WI38 (cell line): ENCODE results near the gene PCLO.

ENCODE experiments used
- H3K4me3 ChIP-seq: 2 replicates; pipeline ENCODE4 v1.5.1; 2011; ENCODE audit warnings: low read depth, mild to moderate bottlenecking, control low read depth, low read length
- TF ChIP-seq, protein P1 (sequence below): IDR thresholded peaks from 2 replicates; pipeline ENCODE4 v1.5.1; 2012; ENCODE audit warnings: low read depth, mild to moderate bottlenecking, control low read depth, low read length

PCLO gene

DNA sequence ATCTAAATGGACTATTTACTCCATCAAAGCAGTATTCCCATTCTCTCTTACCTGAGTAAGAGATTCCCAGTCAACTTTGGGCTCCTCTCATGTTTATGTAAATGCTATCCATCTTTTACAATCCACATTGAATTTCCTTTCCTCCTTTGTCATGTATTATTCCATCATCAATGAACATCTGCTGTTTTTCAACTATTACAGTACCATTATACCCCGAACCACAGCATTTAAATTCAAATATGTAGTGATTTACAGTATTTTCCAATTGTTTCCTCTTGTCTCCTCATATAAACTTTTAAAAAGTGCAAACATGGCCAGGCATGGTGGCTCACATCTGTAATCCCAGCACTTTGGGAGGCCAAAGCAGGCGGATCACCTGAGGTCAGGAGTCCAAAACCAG lies 20.3 kb downstream of the PCLO start:
- H3K4me3 ChIP-seq, result no peak overlapping the region
- TF ChIP-seq, protein P1, sequence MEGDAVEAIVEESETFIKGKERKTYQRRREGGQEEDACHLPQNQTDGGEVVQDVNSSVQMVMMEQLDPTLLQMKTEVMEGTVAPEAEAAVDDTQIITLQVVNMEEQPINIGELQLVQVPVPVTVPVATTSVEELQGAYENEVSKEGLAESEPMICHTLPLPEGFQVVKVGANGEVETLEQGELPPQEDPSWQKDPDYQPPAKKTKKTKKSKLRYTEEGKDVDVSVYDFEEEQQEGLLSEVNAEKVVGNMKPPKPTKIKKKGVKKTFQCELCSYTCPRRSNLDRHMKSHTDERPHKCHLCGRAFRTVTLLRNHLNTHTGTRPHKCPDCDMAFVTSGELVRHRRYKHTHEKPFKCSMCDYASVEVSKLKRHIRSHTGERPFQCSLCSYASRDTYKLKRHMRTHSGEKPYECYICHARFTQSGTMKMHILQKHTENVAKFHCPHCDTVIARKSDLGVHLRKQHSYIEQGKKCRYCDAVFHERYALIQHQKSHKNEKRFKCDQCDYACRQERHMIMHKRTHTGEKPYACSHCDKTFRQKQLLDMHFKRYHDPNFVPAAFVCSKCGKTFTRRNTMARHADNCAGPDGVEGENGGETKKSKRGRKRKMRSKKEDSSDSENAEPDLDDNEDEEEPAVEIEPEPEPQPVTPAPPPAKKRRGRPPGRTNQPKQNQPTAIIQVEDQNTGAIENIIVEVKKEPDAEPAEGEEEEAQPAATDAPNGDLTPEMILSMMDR, result no peak

DNA sequence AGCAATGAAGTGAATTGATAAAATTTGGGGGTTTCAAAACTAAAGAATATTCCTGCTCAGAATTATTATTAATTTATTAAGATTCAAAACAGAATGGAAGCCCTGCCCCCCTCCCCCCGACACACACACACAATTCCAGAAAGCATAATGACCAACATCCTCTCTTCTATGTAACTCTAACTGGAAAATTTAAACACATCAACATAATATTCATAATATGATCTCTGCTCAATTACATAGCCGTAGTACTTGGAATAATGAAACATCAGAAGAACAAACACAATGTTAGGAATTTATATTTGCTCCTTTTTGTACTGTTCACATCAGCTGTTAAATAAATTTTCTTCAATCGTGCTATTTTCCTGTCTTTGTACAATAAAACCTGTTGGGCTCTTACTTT lies 20.8 kb downstream of the PCLO start:
- TF ChIP-seq, protein P1, result no peak
- H3K4me3 ChIP-seq, result no peak overlapping the region

DNA sequence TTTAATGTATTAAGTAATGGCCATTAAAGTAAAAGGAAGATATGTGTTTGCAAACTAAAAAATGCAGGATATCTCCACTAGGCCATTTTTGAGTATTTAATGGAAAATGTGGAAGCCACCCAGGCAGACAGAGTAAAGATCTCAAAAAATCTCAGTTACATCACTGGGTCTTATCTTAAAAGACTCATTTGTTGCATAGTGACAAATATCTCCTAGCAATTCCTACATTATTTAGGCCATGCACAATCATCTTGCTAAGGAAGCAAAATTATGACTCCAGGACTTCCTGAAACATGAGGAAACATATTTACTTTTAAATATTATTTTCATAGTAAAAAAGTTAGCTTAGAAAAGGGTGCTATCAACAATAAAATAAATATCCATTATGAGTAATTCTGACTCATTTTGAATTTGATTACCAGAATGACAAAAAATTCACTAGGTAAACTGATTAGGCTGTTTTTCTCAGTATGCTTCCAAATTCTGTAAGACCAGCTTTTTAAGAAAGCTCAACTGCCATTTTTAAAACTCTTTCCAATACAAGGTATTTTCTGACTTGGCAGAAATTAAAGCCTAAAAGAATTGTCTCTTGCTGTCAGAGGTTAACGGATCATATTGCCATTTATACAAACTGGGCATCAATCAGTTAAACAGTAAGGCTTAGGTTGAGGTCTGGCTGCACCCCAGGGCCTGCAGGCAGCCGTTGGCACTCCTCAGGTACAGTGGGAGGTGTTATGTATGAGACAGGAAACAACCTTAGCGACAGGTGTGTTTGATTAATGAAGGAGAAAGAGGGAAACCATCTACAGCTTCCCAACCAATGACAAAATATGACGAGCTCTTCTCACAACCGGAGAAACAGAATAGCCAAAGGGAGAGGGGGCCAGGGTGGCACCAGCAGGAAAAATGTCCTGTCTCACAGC lies 31.8 kb downstream of the PCLO start:
- TF ChIP-seq, protein P1, result no peak
- H3K4me3 ChIP-seq, result no peak overlapping the region

DNA sequence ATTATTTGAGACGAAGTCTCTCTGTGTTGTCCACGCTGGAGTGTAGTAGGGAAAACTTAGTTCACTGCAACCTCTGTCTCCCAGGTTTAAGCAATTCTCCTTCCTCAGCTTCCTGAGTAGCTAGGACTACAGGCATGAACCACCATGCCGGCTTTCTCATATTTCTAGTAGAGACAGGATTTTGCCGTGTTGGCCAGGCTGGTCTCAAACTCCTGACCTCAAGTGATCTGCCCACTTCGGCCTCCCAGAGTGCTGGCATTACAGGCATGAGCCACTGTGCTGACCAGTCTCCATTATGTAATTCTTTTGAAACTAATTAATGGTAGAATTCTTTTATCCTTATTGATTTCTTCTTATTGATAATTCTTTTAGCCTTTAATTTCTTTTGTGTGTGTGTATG lies 32.5 kb downstream of the PCLO start:
- H3K4me3 ChIP-seq, result no peak overlapping the region
- TF ChIP-seq, protein P1, result no peak

DNA sequence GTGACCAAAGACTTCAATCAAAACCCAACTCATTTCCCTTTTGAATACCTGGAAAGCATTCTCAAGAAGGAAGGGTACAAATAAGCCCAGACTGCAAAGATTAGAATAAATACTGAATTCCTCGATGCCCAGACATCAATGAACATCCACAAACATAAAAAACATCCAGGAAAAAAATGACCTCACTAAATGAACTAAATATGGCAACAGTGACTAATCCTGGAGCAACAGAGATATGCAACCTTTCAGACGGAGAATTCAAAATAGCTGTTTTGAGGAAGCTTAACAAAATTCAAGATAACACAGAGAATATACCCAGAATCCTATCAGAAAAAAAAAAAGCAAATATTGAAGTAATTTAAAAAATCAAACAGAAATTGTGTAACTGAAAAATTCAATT lies 43.2 kb downstream of the PCLO start:
- no peak overlapping the region for H3K4me3 ChIP-seq
- TF ChIP-seq, protein P1, result no peak

DNA sequence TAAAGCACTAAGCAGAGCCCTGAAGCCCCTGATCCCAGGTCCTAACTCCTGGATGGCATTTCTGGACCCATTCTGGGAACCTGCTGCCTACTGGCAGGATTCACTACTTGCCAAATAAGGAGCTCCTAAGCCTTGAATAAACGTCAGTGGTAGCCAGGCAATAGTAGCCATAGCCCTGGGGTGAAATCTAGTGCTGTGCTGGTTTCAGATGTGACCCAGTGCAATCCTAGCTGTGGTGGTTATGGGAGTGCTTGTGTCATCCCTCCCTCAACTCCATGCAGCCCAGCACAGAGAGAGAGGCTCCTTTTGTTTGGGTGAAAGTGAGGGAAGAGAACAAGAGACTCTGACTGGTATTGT lies 43.7 kb downstream of the PCLO start:
- TF ChIP-seq, protein P1, result no peak
- H3K4me3 ChIP-seq, result no peak overlapping the region

DNA sequence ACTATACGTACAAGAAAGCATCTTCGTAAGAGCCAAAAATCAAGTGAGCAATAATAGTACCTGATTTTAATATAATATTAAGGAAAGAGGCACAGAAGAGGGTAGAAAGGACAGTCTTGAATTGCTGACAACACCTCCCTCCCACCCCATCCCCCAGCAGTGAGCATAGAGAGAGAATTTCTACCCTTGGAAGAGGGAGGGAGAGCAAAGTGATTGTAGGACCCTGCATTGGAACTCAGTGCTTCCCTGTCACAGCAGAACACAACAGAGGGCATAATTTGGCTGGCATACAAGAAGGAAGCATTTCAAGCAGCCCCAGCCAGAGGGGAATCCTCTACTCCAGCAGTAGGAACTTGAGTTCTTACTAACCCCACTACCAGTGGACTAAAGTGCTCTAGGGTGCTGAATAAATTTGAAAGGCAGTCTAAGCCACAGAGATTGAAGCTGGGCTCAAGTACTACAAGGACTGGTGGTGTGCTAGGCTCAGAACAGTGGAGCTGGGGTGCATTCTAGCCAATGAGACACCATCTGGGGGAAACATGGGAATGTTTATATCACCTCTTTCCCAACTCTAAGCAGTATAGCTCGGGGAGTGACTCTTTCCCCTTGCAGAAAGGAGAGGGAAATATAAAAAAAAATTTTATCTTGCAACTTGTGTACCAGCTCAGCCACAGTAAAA lies 44.2 kb downstream of the PCLO start:
- no peak overlapping the region for H3K4me3 ChIP-seq
- TF ChIP-seq, protein P1, result no peak
